ENCODE results near the gene SNAP23.

The SNAP23 gene

GRCh38 chr15:42465520-42466259 is 29.7 kb upstream of the SNAP23 start:
- TF ChIP-seq CTCF (IDR thresholded peaks at IDR 0.05; ENCODE audit: low read depth, low read length, poor library complexity, severe bottlenecking) (no peak), EZH2phosphoT487 (IDR thresholded peaks at IDR 0.05; ENCODE audit: borderline replicate concordance, low read length) (no peak)
- no peak overlapping the region for H3K4me3 ChIP-seq (ENCODE audit: low read length)
- peaks cover 7% of the 10 kb centered on the region for H3K79me2 ChIP-seq (ENCODE audit: control insufficient read depth, low read length)
- no peaks in the 10 kb centered on the region for H3K9me3 ChIP-seq (ENCODE audit: control insufficient read depth, insufficient read depth, low read length)
- no peaks in the 10 kb centered on the region for H3K27me3 ChIP-seq (ENCODE audit: control insufficient read depth, low read length)
- peaks cover 3% of the 10 kb centered on the region; the same call in 1 of the 2 replicates for H3F3A ChIP-seq (ENCODE audit: control insufficient read depth, insufficient read depth)
- H3K4me1 ChIP-seq (ENCODE audit: control insufficient read depth, low read length) = peaks cover 11% of the 10 kb centered on the region
- no peaks in the 10 kb centered on the region for H4K20me1 ChIP-seq (ENCODE audit: control insufficient read depth, insufficient read depth, low read depth, low read length)
- H3K36me3 ChIP-seq (ENCODE audit: control insufficient read depth, low read length) = peaks cover 37% of the 10 kb centered on the region
- no peak overlapping the region for H3K27ac ChIP-seq (ENCODE audit: low read depth, low read length)
- H3K9me2 ChIP-seq (replicated peaks; ENCODE audit: control insufficient read depth, low read length) = no peaks in the 10 kb centered on the region
- H3K4me2 ChIP-seq (ENCODE audit: low read length) = no peak overlapping the region

- peaks cover 8% of the 10 kb centered on the region for H3F3A ChIP-seq (ENCODE audit: control insufficient read depth, insufficient read depth)
- peaks cover 18% of the 10 kb centered on the region for H3K36me3 ChIP-seq (ENCODE audit: control insufficient read depth, low read length)
- no peak overlapping the region for H3K4me2 ChIP-seq (ENCODE audit: low read length)
- H3K4me3 ChIP-seq (ENCODE audit: low read length) = no peak overlapping the region
- H4K20me1 ChIP-seq (ENCODE audit: control insufficient read depth, insufficient read depth, low read depth, low read length) = no peaks in the 10 kb centered on the region
- no peaks in the 10 kb centered on the region for H3K9me2 ChIP-seq (replicated peaks; ENCODE audit: control insufficient read depth, low read length)
- H3K79me2 ChIP-seq (ENCODE audit: control insufficient read depth, low read length) = peaks cover 35% of the 10 kb centered on the region
- no peak overlapping the region for H3K27ac ChIP-seq (ENCODE audit: low read depth, low read length)
- TF ChIP-seq EZH2phosphoT487 (IDR thresholded peaks at IDR 0.05; ENCODE audit: borderline replicate concordance, low read length) (no peak), CTCF (IDR thresholded peaks at IDR 0.05; ENCODE audit: low read depth, low read length, poor library complexity, severe bottlenecking) (no peak)
- peaks cover 10% of the 10 kb centered on the region for H3K4me1 ChIP-seq (ENCODE audit: control insufficient read depth, low read length)
- no peaks in the 10 kb centered on the region for H3K27me3 ChIP-seq (ENCODE audit: control insufficient read depth, low read length)
- no peaks in the 10 kb centered on the region for H3K9me3 ChIP-seq (ENCODE audit: control insufficient read depth, insufficient read depth, low read length)
These were observed 24.4 kb upstream of the SNAP23 start for GRCh38 chr15:42471002-42471401.

- no peak for TF ChIP-seq EZH2phosphoT487 (IDR thresholded peaks at IDR 0.05; ENCODE audit: borderline replicate concordance, low read length)
- no peak for TF ChIP-seq CTCF (IDR thresholded peaks at IDR 0.05; ENCODE audit: low read depth, low read length, poor library complexity, severe bottlenecking)
- Histone ChIP-seq H3F3A (ENCODE audit: control insufficient read depth, insufficient read depth) (peaks cover 11% of the 10 kb centered on the region), H3K9me3 (ENCODE audit: control insufficient read depth, insufficient read depth, low read length) (no peaks in the 10 kb centered on the region), H3K9me2 (replicated peaks; ENCODE audit: control insufficient read depth, low read length) (no peaks in the 10 kb centered on the region), H3K79me2 (ENCODE audit: control insufficient read depth, low read length) (peaks cover 39% of the 10 kb centered on the region), H3K36me3 (ENCODE audit: control insufficient read depth, low read length) (peaks cover 15% of the 10 kb centered on the region), H3K27ac (ENCODE audit: low read depth, low read length) (no peak overlapping the region), H3K4me2 (ENCODE audit: low read length) (no peak overlapping the region), H3K4me3 (ENCODE audit: low read length) (no peak overlapping the region), H4K20me1 (ENCODE audit: control insufficient read depth, insufficient read depth, low read depth, low read length) (no peaks in the 10 kb centered on the region), H3K4me1 (ENCODE audit: control insufficient read depth, low read length) (peaks cover 10% of the 10 kb centered on the region), H3K27me3 (ENCODE audit: control insufficient read depth, low read length) (no peaks in the 10 kb centered on the region)
These were observed 20.6 kb upstream of the SNAP23 start for GRCh38 chr15:42474827-42475226.
